ENCODE measurements around the gene PSMD6. TPM values are rescaled to one million over a fixed set of nuclear protein-coding genes. Genes with fewer than 3 reads are reported as not detected.

PSMD6 gene
- polyA plus RNA-seq, 10 donors: 74.1 to 96.0 (median 84.0) TPM

DNA sequence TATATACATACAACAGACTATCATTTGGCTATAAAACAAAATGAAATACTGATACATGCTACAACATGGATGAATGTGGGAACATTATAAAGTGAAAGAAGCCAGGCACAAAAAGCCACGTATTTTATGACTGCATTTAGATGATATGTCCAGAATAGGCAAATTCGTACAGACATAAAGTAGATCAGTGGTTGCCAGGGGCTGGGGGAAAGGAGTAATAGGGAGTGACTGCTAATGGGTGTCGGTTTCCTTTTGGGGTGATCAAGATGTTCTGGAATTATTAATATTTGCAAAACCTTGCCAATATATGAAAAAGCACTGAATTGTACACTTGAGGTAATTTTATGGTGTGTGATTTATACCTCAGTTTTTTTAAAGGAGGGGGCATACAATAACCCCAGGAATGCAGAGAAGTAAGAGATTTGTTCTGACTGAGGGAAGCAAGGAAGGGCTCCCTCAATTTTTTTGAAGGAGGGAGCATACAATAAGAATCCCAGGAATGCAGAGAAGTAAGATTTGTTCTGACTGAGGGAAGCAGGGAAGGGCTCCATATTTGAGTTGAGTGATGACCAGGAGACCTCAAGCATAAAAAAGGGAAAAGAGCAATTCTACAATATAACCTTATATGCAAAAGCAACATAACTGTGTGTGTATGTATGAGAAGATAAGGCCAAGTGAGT is 6.2 kb downstream of the PSMD6 start:
- no peak for DNase-seq

DNA sequence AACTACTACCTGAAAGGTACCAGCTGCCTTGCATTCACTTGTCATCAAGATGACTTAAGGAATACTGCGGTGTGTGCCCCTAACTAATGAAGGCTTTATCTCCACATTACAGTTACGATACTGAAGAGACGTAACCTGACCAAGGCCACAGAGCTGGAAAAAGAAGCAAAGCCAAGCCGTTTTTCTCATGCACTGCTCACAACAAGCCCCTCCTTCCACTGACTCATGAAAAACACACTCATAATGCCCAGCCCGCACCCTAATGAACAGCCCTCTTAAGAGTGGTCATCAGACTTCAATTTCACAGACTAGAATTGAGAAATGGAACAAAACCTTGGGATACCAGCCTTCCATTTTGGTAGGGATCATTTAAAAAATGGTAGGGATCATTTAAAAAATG is 11.6 kb downstream of the PSMD6 start:
- no peak for DNase-seq

DNA sequence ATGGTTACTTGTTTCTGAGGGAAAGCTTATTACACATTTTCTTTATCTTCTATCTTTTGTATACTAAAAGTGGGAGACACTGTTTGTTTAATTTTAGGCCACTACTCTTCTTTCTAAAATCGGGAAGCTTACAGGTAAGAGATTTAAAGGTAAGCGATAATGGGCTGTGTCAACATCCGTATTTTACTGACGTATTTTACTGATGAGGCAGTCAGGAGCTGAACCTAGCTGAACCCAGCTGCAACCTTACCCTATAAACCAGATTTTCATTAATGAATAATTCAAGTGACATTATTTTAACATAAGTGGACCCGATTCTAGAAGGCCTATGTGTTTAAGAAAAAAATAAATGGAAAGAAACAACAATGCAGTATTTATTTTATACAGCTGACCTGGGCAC is 13.1 kb downstream of the PSMD6 start:
- DNase-seq: no peak

DNA sequence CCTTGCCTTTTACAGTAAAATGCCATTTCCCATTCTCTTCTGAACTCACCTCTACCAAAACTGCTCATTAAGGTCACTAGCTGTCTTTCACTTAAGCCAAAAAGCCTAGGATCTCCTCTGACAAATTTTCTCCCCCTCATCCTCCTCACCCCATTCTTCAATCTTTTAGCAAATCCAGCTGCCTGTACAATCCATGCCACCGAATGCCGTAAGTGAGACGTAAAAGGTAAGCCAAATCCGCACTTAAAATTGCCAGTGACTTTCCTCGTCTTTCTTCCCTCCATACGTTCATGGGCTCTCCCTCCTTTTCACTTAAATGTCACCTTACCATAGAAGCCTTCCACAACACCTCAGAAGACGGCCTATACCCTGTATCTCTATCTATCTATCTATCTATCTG is 13.8 kb downstream of the PSMD6 start:
- DNase-seq: no peak

DNA sequence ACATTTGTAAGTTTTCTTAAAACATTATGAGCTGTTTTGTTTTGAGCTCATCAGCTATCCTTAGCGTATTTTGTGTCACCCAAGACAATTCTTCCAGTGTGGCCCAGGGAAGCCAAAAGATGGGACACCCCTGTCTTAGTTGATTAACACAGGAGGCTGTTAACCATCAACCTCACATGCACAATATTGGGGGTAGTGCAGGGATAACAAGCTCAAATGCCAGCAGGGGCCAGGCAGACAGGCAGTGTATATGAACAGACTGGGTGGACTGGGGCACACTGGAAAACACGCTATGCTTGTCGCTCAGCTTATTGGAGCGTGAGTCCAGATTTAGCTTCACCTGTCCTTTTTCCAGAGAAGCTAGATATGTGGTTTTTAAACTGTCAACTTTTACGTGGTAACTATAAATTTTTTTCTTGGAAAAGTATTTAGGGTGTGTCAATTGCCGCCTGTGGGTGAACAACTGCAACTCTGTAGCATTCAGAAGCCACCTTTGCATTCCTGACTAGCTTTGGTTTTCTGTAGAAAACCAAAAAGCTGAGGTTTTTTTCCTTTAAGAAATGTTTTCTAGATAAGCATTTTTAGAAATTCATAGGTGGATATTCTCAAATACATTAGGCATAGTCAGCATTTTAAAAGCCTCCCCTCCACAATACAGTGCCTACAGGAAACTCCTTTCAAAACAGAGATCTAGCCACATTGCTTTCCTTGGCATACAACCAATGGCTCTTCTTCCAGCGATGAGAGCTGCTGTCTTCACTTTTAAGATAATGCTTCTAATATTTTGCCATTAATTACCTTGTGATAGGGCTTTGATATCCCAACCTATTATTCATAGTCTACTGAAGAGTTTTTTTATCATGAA is 14.6 kb downstream of the PSMD6 start:
- no peak for DNase-seq

DNA sequence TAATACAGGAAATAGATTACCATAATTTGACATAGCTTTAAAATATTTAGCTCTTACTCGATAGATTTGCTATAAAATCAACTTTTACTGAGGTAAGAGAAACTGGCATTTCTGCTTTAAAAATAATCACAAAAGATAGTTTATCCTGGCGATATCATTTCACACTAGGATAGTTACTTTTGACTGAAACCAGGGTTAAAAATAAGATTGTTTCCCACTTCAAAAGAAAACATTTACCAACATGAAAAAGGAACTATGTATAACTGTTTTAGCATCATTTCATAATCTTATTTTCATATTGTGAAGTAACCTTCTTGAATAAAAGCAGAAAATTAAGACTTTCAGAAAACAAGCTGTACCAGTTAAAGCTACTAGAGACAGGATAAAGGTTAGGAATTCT is 15.3 kb downstream of the PSMD6 start:
- no peak for DNase-seq

DNA sequence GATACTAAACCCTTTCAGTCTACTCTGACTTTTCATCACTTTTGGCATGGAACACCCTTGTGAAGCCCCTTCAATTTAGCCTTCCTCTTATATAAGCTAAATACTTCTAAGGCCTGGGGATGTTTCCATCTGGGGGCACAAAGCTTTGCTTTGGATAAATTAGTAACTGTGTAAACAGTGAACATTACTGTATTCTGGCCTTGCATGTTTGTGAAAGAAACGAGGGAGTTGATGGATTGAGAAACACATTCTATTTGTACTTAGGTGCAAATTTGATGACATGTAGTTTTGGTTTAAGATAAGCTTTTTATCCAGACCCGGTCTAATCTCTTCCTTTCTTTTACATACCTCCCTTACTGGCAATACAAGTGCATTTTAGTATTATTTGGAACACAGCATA is 19.7 kb downstream of the PSMD6 start:
- DNase-seq: no peak

DNA sequence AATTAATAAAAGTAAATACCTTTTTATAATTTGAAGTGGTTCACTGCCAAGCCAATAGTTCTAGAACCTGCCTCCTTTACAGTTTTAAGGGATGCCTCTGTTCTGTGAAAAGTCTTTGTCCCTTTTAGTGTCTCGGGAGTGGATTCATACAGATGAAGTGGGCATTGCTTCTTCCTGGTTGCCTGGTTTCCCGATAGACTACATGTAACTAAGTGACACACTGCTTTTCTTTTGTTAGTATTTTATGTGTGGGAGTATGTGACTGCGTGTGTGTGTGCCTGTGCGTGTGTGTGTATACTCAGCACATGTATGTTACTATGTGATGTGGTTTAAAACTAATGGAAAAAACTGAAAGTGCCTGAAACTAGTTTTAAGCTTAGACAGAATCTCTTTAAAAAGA is 21.1 kb downstream of the PSMD6 start:
- no peak for DNase-seq

DNA sequence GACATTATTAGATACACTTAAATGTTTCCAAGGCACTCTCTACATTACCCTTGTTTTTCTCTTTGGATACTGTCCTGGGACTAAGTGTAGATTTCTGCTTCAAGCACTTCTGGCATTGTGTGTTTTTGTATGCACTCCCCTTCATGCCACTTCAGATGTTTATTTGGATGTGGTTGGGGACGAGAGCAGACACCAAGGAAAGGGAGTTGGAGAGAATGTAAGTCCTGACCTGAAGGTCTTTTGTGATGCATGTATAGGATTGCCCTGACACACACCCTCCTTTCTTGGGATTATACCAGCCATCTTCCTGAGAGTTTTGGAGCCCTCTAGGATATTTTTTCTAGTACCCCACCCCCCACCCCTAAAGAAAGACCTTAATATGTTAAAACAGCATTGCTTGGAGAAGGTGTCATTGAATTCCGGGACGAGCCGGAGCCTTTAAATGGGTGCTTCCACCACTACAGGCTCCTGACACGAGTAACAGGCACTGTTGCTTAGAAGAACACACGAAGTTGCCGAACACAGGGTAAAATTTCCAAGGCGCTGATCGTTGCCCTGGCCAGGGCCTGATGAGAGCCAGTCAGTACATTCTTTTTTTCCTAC is 22.7 kb downstream of the PSMD6 start:
- DNase-seq: no peak

DNA sequence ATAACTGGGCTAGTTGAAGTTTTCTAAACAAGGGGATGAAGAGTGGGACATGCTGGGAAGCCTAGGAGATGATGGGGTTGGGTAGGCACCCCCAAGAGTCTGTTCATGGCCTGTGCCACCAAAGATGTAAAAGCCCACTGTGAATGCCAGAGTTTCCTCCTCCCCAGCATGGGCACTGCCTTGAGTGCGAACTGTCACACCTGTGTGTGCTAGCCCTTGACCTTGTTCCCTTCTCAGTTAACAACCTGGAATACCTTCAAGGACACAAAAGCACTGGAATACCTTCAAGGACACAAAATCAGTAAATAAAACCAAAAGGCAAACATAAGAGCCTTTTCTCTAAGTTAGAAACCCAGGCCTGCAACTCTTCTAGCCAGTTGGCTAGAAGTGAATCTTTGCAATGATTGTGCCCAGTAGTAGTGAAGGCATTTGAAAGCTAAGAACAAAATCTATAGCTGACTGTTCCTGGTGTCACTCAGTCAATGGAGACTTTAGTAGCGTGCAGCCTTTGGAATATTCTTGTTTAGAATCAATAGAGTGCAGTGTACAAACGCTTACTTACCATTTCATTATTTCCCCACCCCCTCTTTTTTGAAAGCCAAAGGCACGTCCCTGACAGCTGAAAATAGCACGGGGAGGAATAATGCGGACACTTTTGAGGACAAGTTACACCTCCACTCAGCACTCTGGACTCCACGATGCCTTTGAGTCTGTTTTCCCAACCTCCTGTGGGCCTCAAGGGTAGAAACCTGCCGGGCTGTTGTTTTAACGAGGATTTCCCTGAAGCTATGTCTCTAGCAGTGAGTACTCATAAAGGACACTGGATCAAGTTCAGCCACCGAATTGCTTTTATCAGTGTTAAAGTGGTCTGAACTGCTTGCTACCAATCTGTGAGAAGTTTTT is 24.2 kb downstream of the PSMD6 start:
- no peak for DNase-seq

DNA sequence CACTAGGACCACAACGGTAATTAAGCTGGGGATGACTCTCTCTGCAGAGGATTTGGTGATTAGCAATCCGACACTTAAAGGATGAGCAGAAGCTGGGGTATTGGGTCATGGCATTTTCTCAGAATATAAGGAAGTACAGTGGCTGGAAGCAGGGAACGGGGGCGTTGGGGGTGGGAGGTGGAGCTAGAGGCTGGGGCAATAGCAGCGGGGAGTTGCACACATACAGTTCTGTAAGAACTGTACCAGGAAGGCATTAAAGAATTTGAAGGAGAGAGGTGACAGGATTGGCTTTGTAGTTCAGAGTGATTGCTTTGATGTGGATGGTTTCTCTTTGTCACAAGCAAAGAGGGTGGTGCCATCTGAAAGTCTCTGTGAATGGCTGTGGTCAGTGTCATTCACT is 28.2 kb downstream of the PSMD6 start:
- no peak for DNase-seq

DNA sequence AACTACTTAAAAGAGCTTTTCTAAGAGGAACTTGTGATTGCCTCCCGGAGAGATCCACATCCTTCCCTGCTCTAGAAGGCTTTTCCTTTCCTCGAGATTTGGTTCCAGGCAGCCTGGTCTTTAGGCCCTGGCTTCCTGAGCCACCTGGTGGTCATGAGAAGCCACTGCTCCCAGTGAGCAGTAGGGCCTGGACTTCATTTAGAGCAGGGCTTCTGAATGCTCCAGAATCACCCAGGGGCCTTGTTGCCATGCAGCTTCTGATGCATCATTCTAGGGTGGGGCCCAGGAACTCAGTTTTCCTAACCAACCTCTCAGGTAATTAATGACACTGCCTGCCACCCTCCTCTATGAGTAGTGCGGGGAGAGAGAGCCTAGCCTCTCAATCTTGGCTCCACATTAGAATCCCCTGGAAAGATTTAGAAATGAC is 29.6 kb downstream of the PSMD6 start:
- DNase-seq: peak; percentile 71 to 85 (median 78)

DNA sequence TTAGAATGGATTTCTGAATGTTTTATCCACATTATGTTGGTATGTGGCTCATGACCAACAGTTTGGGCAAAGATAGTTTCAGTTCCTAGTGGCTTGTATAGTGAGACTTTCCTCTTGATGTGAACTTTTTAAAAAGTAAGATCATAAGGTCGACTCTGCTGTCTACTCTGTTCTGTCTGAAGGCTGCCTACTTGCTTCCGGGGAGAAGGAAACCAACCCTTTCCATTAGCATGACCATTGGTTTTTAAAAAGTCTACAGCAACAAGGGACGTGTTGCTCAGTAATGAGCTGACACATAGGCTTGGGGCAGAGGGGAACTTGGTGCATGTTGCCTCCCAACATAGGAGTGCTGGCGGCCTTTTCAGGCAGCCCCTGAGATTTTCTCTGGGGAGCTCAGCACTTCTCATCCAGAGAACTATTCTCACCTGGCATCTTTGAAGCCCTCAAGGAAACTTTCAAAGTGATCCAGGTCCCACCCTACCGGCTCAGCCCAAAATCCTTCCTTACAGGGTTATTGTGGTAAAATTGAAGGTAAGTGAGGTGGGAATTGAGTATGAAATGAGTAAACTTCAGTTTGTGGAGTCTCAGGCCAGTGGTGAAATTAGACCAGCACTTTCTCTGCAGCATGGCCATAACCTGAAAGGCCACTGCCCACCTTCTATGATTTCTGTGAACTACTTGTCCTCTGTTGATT is 30.6 kb downstream of the PSMD6 start:
- no peak for DNase-seq

DNA sequence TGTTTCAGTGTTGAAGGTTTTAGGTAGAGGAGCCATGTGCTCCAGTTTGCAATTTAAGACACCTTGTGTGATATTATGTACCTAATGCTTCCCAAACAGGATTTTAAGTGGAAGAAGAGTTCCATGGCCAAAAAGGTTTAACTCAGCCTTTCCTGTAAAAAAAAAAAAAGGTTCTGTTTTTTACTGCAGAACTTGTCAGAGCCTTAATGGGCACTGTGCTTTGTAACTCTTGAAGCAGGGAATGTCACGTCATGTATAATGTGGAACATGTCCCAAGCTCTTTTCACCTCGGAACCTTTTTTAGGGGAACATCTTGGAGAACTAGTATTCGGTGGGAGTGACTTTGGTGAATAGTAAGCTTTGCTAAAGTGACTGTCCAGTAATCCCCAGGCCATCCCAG is 31.6 kb downstream of the PSMD6 start:
- DNase-seq: no peak

DNA sequence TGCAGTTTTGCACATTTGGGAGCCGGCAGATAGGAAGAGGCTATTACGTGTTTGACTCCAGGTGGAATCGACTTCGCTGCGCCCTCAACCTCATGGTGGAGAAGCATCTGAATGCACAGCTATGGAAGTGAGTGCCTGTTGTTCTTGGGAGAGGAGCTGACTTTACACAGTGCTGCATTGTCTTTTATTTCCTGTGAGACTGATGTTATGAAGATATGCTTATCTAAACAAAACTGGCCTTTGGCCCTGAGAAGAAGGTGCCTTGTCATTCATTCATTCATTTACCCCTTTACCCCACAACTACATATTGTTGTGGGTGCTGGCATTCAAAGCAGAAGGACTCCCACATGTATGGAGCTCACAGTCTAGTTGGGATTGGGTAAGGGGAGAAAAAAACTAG is 32.6 kb downstream of the PSMD6 start:
- no peak for DNase-seq

DNA sequence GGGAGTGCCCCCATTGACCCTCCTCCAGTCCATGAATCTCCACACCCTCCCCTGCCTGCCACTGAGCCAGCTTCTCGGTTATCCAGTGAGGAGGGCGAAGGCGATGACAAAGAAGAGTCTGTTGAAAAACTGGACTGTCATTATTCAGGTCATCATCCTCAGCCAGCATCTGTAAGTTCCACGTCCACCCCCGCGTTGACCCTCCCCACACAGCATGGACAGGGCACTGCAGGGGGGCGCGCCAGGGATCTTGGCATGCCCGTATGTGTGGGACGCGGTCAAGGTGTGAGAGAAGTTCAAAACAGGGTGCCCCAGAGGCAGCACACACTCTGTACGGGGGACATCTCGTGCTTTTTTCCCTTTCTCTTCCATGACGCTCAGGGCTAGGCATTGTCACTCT is 33.1 kb downstream of the PSMD6 start:
- DNase-seq: no peak

DNA sequence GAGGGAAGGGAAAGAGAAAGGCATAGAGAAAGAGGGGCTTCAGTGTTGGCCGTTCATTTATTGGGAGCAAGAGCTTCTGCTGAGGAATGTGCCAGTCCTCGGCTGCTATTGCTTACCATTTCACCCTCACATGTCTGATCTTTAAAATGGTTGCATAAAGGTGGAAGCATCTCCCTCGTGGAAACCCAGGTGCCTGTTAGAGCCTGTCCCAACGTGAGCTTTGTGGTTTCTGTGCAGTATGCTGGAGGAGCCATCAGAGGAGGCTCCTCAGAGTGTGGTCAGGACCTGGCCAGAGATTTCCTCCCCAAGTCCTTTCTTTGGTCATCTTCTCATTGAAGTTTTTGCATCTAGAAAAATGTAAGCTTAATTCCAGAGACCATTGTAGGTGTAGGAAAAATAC is 34.4 kb downstream of the PSMD6 start:
- no peak for DNase-seq

DNA sequence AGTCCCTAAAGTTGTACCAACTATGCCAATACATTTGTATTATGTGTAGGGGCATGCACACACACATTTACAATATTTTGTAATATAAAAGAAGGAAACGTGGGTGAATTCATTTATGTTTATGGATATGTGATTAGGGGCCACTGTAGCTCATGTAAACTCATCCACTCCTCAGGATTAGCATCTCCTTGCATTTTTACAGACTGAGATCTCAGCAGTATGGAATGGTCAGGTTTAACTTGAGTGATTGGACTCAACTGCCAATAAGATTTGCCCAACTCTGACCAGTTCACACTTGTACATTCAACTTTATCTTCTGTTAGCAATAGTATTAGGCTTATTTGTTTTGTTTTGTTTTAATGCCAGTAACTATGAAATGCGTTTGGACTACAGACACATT is 36.5 kb downstream of the PSMD6 start:
- no peak for DNase-seq

DNA sequence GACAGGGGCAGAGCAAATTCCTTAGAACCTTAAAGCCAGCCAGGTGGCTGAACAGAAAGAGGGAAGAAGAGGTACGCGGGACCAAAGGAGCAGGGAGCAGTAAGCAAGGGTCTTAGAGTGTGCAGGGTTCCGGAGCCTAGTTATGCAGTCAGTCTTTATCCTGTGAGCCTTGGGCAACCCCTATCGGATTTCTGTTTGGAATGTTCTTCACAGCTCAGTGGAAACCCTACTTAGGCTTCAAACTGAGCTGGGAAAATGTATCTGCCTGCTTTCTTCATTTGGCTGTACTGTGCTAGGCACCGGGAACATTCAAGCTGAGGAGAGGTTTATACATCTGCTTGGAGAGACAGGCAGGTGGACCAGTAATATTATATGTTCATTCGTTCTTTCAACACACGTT is 37.1 kb downstream of the PSMD6 start:
- no peak for DNase-seq

DNA sequence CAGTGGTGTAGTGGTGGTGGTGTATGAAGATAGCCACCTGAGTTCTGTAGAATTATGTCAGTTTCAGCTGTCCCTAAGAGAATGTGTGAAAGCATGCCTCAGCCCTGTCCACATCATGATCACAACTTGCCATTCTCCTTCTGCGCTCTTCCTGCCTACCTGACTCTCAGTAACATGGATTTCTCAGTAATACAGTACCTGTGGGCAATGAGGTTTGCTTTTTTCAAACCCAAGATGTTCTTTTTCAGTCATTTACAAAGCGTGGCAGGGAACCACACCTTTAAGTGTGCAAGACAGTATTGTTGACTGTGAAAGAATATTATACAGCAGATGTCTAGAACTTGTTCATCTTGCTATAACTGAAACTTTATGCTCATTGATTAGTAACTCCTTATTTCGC is 38.9 kb downstream of the PSMD6 start:
- no peak for DNase-seq

DNA sequence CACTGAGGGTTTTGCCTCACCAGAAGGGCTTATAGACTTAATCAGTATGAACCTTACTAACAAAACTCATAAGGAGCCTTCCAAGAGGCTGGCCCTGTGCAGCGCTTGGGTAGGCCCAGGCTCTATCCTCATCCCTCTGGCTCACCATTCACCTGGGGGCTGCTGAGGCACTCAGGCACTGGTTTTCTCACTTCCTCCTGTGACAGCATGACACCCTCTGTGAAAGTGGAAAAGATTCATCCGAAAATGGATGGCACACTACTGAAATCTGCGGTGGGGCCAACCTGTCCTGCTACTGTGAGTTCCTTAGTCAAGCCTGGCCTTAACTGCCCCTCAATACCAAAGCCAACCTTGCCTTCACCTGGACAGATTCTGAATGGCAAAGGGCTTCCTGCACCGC is 41.3 kb downstream of the PSMD6 start:
- no peak for DNase-seq
